ENCODE data around the gene ATL2.
A peak's percentile ranks its signal among the peaks of the same experiment; 100 is the strongest.
"Not testable (repeated sequence)": the region's sequence is repeated elsewhere in the genome, so short reads cannot be mapped to it uniquely, and the experiment has no call there.

The ATL2 gene

GRCh38 chr2:38387887-38388286 lies 10.8 kb upstream of the ATL2 start:
- DNase-seq = no peak

- DNase-seq = no peak
Measured at GRCh38 chr2:38386821-38387220, 9.7 kb upstream of the ATL2 start.

GRCh38 chr2:38386377-38386776 lies 9.3 kb upstream of the ATL2 start:
- no peak for DNase-seq

- no peak for DNase-seq
Measured at GRCh38 chr2:38384338-38384737, 7.3 kb upstream of the ATL2 start.

GRCh38 chr2:38383741-38384140 lies 6.7 kb upstream of the ATL2 start:
- not testable (repeated sequence) for DNase-seq

GRCh38 chr2:38381381-38382143 lies 4.5 kb upstream of the ATL2 start:
- DNase-seq = no peak

- no peak for DNase-seq
Measured at GRCh38 chr2:38380397-38381130, 3.5 kb upstream of the ATL2 start.

- DNase-seq = peak; percentile 37
Measured at GRCh38 chr2:38376346-38377049, 575 bp downstream of the ATL2 start.

GRCh38 chr2:38375696-38376345 lies 1.3 kb downstream of the ATL2 start:
- no peak for DNase-seq

GRCh38 chr2:38374984-38375383 lies 2.1 kb downstream of the ATL2 start:
- DNase-seq = no peak

- no peak for DNase-seq
Measured at GRCh38 chr2:38371235-38371634, 5.8 kb downstream of the ATL2 start.

- DNase-seq = no peak
Measured at GRCh38 chr2:38370664-38371063, 6.4 kb downstream of the ATL2 start.

- no peak for DNase-seq
Measured at GRCh38 chr2:38362232-38362631, 14.8 kb downstream of the ATL2 start.

- no peak for DNase-seq
Measured at GRCh38 chr2:38360177-38360576, 16.9 kb downstream of the ATL2 start.

- no peak for DNase-seq
Measured at GRCh38 chr2:38353402-38353801, 23.7 kb downstream of the ATL2 start.

GRCh38 chr2:38352336-38352735 lies 24.7 kb downstream of the ATL2 start:
- no peak for DNase-seq

- DNase-seq = no peak
Measured at GRCh38 chr2:38345323-38346038, 31.6 kb downstream of the ATL2 start.

- DNase-seq = no peak
Measured at GRCh38 chr2:38344813-38345212, 32.3 kb downstream of the ATL2 start.

GRCh38 chr2:38343212-38343611 lies 33.9 kb downstream of the ATL2 start:
- no peak for DNase-seq

GRCh38 chr2:38336621-38337020 lies 40.5 kb downstream of the ATL2 start:
- no peak for DNase-seq

- no peak for DNase-seq
Measured at GRCh38 chr2:38330754-38331153, 46.3 kb downstream of the ATL2 start.

- DNase-seq = no peak
Measured at GRCh38 chr2:38327580-38327979, 49.5 kb downstream of the ATL2 start.

- no peak for DNase-seq
Measured at GRCh38 chr2:38323623-38324022, 53.5 kb downstream of the ATL2 start.

Measured in NCI-H1694 treated with DMSO at 0.1 percent for 48 hours (cell line).